ENCODE measurements around the gene NACAD. TPM values are rescaled to one million over a fixed set of nuclear protein-coding genes. Genes with fewer than 3 reads are reported as not detected.

NACAD gene
- total and polyA plus RNA-seq, 2 experiments from 2014 or later, result 1.4 to 3.9 TPM

DNA sequence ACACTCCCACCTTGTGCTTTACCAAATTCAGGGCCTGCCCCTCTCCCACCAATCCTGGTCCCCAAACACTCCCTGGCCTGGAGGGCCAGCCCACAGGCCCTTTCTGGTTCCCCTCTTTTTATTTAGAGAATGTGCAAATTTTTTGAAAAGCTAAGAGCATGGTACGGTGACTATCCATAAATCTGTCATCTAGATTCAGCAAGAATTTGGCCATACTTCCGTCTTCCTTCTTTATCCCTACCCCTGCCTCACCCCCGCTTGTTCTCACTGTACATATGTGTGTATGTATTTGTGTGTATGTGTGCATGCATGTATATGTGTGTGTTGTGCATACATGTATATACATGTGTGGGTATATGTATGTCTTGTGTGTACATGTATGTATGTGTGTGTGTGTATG, 30.8 kb upstream of the NACAD start:
- H3K4me2 ChIP-seq, result no peak overlapping the region
- H3K27ac ChIP-seq, result no peak overlapping the region
- no peak overlapping the region for H2AFZ ChIP-seq
- H3K27me3 ChIP-seq, result peaks cover 7% of the 10 kb centered on the region
- H3K4me3 ChIP-seq, result no peak overlapping the region
- no peaks in the 10 kb centered on the region for H3K9me2 ChIP-seq (replicated peaks; ENCODE audit: insufficient read depth)
- DNase-seq (ENCODE audit: low spot score), result no peak
- no peaks in the 10 kb centered on the region for H4K20me1 ChIP-seq (ENCODE audit: insufficient read depth, poor library complexity, severe bottlenecking)
- no peaks in the 10 kb centered on the region for H3K36me3 ChIP-seq (replicated peaks; ENCODE audit: insufficient read depth, low read depth)
- WGBS (ENCODE audit: low lambda C conversion rate, missing lambda C conversion rate), result 88% methylated on average over 3 of the region's 3 CpGs
- H3K9me3 ChIP-seq (ENCODE audit: low read depth), result no peaks in the 10 kb centered on the region
- H3K4me1 ChIP-seq (ENCODE audit: insufficient read depth), result no peaks in the 10 kb centered on the region
- TF ChIP-seq EZH2phosphoT487 (IDR thresholded peaks at IDR 0.05; ENCODE audit: low read depth, severe bottlenecking, unreplicated experiment), result no peak
- TF ChIP-seq, protein P1, sequence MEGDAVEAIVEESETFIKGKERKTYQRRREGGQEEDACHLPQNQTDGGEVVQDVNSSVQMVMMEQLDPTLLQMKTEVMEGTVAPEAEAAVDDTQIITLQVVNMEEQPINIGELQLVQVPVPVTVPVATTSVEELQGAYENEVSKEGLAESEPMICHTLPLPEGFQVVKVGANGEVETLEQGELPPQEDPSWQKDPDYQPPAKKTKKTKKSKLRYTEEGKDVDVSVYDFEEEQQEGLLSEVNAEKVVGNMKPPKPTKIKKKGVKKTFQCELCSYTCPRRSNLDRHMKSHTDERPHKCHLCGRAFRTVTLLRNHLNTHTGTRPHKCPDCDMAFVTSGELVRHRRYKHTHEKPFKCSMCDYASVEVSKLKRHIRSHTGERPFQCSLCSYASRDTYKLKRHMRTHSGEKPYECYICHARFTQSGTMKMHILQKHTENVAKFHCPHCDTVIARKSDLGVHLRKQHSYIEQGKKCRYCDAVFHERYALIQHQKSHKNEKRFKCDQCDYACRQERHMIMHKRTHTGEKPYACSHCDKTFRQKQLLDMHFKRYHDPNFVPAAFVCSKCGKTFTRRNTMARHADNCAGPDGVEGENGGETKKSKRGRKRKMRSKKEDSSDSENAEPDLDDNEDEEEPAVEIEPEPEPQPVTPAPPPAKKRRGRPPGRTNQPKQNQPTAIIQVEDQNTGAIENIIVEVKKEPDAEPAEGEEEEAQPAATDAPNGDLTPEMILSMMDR (IDR thresholded peaks at IDR 0.05; ENCODE audit: poor library complexity), result no peak
- no peak for TF ChIP-seq EZH2 (IDR thresholded peaks at IDR 0.05; ENCODE audit: borderline replicate concordance)
- H3K79me2 ChIP-seq, result no peaks in the 10 kb centered on the region

DNA sequence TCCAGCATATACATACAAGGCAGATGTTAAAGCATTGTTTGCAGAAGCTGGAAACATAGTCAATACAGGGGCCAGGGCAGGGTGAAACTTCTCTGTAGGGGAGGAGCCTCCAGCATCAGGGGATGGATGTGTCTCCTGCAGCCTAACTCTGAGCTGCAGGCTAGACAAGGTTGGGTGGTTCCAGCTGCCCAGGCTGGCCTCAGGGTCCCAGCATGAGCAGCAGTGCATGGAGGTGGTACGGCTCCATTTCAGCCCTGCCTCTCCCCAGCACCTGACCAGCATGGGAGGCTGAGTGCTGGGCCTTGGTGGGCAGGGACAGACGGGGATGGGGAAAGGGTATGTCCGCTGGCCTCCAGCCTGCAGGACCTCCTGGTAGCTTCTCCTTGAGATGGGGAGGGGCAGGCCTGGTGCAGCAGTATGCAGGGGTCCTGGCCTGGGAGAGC, 30.1 kb upstream of the NACAD start:
- Histone ChIP-seq H3K9me2 (replicated peaks; ENCODE audit: insufficient read depth) (no peaks in the 10 kb centered on the region), H3K4me3 (no peak overlapping the region), H3K4me2 (no peak overlapping the region), H4K20me1 (ENCODE audit: insufficient read depth, poor library complexity, severe bottlenecking) (no peaks in the 10 kb centered on the region), H3K27me3 (peaks cover 7% of the 10 kb centered on the region), H3K27ac (no peak overlapping the region), H3K9me3 (ENCODE audit: low read depth) (no peaks in the 10 kb centered on the region), H3K4me1 (ENCODE audit: insufficient read depth) (no peaks in the 10 kb centered on the region), H2AFZ (no peak overlapping the region), H3K79me2 (no peaks in the 10 kb centered on the region), H3K36me3 (replicated peaks; ENCODE audit: insufficient read depth, low read depth) (no peaks in the 10 kb centered on the region)
- DNase-seq (ENCODE audit: low spot score), result no peak
- WGBS (ENCODE audit: low lambda C conversion rate, missing lambda C conversion rate), result 92% methylated on average over 3 of the region's 3 CpGs
- TF ChIP-seq EZH2phosphoT487 (IDR thresholded peaks at IDR 0.05; ENCODE audit: low read depth, severe bottlenecking, unreplicated experiment) (no peak), EZH2 (IDR thresholded peaks at IDR 0.05; ENCODE audit: borderline replicate concordance) (no peak)
- TF ChIP-seq, protein P1 (IDR thresholded peaks at IDR 0.05; ENCODE audit: poor library complexity), result no peak

- TF ChIP-seq EZH2 (IDR thresholded peaks at IDR 0.05; ENCODE audit: borderline replicate concordance) (no peak), EZH2phosphoT487 (IDR thresholded peaks at IDR 0.05; ENCODE audit: low read depth, severe bottlenecking, unreplicated experiment) (no peak)
- TF ChIP-seq, protein P1 (IDR thresholded peaks at IDR 0.05; ENCODE audit: poor library complexity), result no peak
- Histone ChIP-seq H3K4me2 (no peak overlapping the region), H3K4me1 (ENCODE audit: insufficient read depth) (no peaks in the 10 kb centered on the region), H3K27ac (no peak overlapping the region), H3K9me3 (ENCODE audit: low read depth) (no peaks in the 10 kb centered on the region), H3K79me2 (no peaks in the 10 kb centered on the region), H3K4me3 (no peak overlapping the region), H3K9me2 (replicated peaks; ENCODE audit: insufficient read depth) (no peaks in the 10 kb centered on the region), H4K20me1 (ENCODE audit: insufficient read depth, poor library complexity, severe bottlenecking) (no peaks in the 10 kb centered on the region), H3K36me3 (replicated peaks; ENCODE audit: insufficient read depth, low read depth) (no peaks in the 10 kb centered on the region), H2AFZ (no peak overlapping the region), H3K27me3 (peaks cover 7% of the 10 kb centered on the region)
- WGBS (ENCODE audit: low lambda C conversion rate, missing lambda C conversion rate), result 78% methylated on average over 4 of the region's 4 CpGs
- DNase-seq (ENCODE audit: low spot score), result no peak
Measured at GRCh38 chr7:45118292-45118691, 29.5 kb upstream of the NACAD start.

DNA sequence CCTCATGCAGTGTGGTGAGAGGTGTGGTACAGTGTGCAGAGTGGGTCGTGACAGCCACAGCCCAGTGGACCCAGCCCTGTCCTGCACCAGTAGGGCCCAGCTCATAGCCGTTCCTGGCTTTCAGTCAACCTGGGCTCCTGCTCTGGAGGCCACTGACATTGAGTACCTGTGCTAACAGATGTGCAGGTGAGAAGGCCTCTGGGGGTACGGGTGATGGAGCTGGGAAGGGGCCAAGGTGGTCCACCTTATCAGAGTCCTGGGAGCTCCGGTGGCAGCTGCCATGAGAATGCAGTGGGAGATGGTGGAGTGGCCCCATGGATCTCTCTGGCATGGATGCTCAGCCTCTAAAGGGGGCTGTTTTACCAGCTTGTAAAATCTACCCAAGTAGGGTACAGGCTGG, 28.8 kb upstream of the NACAD start:
- Histone ChIP-seq H3K27me3 (peaks cover 7% of the 10 kb centered on the region), H4K20me1 (ENCODE audit: insufficient read depth, poor library complexity, severe bottlenecking) (no peaks in the 10 kb centered on the region), H3K4me1 (ENCODE audit: insufficient read depth) (no peaks in the 10 kb centered on the region), H3K9me2 (replicated peaks; ENCODE audit: insufficient read depth) (no peaks in the 10 kb centered on the region), H3K79me2 (no peaks in the 10 kb centered on the region), H3K27ac (no peak overlapping the region), H3K36me3 (replicated peaks; ENCODE audit: insufficient read depth, low read depth) (no peaks in the 10 kb centered on the region), H2AFZ (no peak overlapping the region), H3K4me3 (no peak overlapping the region), H3K9me3 (ENCODE audit: low read depth) (no peaks in the 10 kb centered on the region), H3K4me2 (no peak overlapping the region)
- TF ChIP-seq EZH2phosphoT487 (IDR thresholded peaks at IDR 0.05; ENCODE audit: low read depth, severe bottlenecking, unreplicated experiment) (no peak), EZH2 (IDR thresholded peaks at IDR 0.05; ENCODE audit: borderline replicate concordance) (no peak)
- TF ChIP-seq, protein P1 (IDR thresholded peaks at IDR 0.05; ENCODE audit: poor library complexity), result no peak
- no peak for DNase-seq (ENCODE audit: low spot score)
- 78% methylated on average over 4 of the region's 4 CpGs for WGBS (ENCODE audit: low lambda C conversion rate, missing lambda C conversion rate)
